GM19372 (cell line): ENCODE measurements around the gene ETFRF1.

Experiments
- ATAC-seq: cut with Tn5 transposase; IDR thresholded peaks from one replicate; pipeline ENCODE4 v1.9.1; 2021; ENCODE audit warnings: mild to moderate bottlenecking, low read depth, moderate library complexity; ENCODE audit not compliant: unreplicated experiment

Gene ETFRF1

GRCh38 chr12:25195056-25195971, at the start of gene ETFRF1, which contains the start of gene DNAI7:
TSS of gene ETFRF1 (plus strand) at chr12:25195237. CDS start at chr12:25203957, 8,720 bp downstream.
TSS of gene DNAI7 (minus strand) at chr12:25195160. CDS start at chr12:25195078, 82 bp downstream.
- peak; percentile 93 for ATAC-seq

- no peak for ATAC-seq
Observed at GRCh38 chr12:25146686-25147085, 48.4 kb upstream of the ETFRF1 start.

GRCh38 chr12:25151476-25151875, 43.6 kb upstream of the ETFRF1 start:
- no peak for ATAC-seq

- ATAC-seq = no peak
Observed at GRCh38 chr12:25152055-25152454, 43.0 kb upstream of the ETFRF1 start.

- ATAC-seq = no peak
Observed at GRCh38 chr12:25155022-25155576, 39.9 kb upstream of the ETFRF1 start.

- no peak for ATAC-seq
Observed at GRCh38 chr12:25156061-25156460, 39.0 kb upstream of the ETFRF1 start.

- ATAC-seq = no peak
Observed at GRCh38 chr12:25162866-25163265, 32.2 kb upstream of the ETFRF1 start.

- ATAC-seq = no peak
Observed at GRCh38 chr12:25182765-25183164, 12.3 kb upstream of the ETFRF1 start.

GRCh38 chr12:25184132-25184531, 10.9 kb upstream of the ETFRF1 start:
- no peak for ATAC-seq

GRCh38 chr12:25186038-25186787, 8.8 kb upstream of the ETFRF1 start:
- ATAC-seq = no peak

GRCh38 chr12:25186788-25187402, 8.1 kb upstream of the ETFRF1 start:
- peak; percentile 68 for ATAC-seq

GRCh38 chr12:25187781-25188180, 7.3 kb upstream of the ETFRF1 start:
- no peak for ATAC-seq

- ATAC-seq = no peak
Observed at GRCh38 chr12:25189656-25190055, 5.4 kb upstream of the ETFRF1 start.

GRCh38 chr12:25190793-25191192, 4.2 kb upstream of the ETFRF1 start:
- ATAC-seq = no peak

GRCh38 chr12:25194214-25194613, 823 bp upstream of the ETFRF1 start:
- ATAC-seq = no peak

GRCh38 chr12:25194722-25195055, 348 bp upstream of the ETFRF1 start:
- ATAC-seq = no peak

GRCh38 chr12:25197608-25198007, 2.6 kb downstream of the ETFRF1 start:
- no peak for ATAC-seq

GRCh38 chr12:25200703-25201102, 5.7 kb downstream of the ETFRF1 start:
- ATAC-seq = no peak

GRCh38 chr12:25202137-25202536, 7.1 kb downstream of the ETFRF1 start:
- ATAC-seq = no peak

- no peak for ATAC-seq
Observed at GRCh38 chr12:25207411-25207810, 12.4 kb downstream of the ETFRF1 start.

- ATAC-seq = no peak
Observed at GRCh38 chr12:25207846-25208245, 12.8 kb downstream of the ETFRF1 start.
